HG03066 (cell line): Measurements from ENCODE around the gene TUFM.
"Not testable (repeated sequence)": the region's sequence is repeated elsewhere in the genome, so short reads cannot be mapped to it uniquely, and the experiment has no call there.

Experiments used
- ATAC-seq: cut with Tn5 transposase; IDR thresholded peaks from one replicate; pipeline ENCODE4 v1.9.1; 2021; ENCODE audit warnings: low read depth; ENCODE audit not compliant: unreplicated experiment

Gene TUFM

DNA sequence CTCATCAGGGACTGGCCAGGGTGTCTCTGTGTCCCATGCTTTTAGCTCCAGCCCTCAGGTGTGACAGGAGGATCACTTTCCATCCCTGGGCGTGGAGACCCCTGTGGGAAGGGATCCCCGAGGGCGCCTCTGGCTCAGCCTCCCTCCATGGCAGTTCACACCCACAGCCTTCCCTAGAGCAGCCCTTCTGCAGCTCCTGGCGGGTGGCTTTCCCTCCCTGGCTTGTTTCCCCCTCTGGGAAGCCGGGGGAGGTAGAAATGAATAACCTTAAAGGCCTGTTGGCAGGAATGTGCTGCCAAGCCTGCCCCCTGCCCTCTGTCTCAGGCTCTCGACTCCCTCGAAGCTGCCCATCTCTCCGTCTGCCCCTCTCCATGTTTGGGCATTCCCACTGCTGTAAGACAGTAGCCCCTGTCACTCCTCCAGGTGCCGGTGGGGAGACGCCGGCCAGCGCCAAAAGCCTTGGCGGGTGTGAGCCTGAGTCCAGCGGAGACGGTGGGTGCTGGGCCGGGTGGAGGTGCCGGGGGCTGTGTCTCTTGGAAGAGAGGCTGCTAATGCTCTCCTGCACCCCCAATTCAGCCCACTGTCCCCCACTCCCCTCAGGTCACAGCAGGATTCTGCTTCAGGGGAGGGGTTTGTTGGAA, 30.0 kb upstream of the TUFM start:
- no peak for ATAC-seq

DNA sequence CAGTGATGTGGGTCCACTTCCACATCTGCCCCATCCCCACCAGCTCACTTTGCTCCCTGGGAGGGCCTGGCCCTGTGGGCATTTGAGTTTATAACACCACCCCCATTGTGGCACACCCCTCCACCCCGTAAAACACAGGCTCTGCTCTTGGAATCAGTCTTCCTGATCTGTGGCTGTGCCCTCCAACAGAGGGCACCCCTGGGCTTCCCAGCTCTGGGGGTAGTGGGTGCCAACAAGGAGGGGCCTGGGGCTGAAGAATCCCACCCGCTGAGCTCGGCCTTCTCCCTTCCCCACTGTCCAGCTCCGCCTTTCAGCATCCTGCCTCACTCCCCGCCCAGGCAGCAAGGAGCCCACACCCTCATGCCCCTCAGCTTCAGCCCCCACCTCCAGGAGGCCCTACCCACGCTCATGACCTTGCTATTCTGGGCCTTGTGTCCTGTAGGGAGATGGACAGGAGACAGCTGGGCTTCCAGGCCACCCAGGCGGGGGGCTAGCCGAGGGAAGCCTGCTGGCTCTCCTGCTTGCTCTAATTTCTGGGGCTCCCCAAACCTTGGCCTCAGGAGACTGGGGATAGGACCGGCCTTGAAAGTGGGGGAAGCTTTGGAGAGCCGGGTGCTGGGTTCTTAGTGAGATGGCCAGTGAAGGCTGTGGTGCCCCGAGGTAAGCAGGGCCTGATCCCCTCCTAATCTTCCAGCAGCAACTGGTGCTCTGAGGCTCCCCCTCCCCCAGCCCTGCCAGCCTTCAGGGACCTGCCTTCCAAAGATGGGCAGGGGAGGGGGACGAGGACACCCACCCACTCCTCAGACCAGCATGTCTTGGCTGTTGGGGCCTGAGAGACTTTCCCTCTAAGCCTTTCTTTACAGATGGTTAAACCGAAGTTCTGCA, 29.2 kb upstream of the TUFM start:
- ATAC-seq = no peak

DNA sequence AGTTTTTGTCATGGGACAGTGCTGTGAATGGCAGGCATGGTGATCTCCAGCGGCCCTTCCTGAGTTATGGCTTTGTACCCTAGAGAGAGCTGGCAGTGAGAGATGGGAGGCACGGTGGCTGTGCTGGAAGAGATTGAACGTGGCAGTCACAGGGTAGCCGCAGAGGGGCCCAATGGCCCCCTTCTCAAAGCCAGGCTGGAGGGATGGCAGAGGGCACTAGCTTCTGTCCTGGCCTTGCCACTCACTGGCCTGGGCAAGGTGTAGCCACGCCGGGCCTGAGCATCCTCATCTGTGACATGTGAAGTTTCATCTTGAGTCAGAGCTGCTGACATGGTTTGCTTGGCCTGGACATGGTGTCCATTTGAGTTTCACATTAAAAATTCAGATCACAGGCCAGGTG, 28.3 kb upstream of the TUFM start:
- no peak for ATAC-seq

DNA sequence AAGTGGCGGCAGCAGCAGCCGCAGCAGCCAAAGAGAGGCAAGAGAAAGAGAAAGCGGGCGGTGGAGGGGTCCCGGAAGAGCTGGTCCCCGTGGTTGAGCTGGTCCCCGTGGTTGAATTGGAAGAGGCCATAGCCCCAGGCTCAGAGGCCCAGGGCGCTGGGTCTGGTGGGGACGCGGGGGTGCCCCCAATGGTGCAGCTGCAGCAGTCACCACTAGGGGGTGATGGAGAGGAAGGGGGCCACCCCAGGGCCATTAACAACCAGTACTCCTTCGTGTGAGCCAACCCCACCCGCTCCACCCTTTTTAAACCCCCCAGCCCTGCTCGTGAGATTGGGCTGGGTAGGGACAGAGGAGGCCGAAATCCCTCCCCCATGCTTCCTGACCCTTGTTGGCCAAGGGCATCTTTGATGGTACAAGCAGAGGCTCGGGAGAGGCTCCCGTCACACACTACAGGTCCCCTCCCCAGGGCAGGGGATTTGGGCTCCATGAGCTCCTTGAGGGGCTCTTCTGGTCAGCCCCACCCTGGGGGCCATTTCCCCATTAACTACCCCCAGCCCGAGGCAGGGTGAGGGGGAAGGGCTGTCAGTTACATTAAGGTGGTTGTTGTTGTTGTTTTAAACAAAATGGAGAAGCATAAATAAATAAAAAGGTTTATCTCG, 27.5 kb upstream of the TUFM start:
- ATAC-seq = no peak

DNA sequence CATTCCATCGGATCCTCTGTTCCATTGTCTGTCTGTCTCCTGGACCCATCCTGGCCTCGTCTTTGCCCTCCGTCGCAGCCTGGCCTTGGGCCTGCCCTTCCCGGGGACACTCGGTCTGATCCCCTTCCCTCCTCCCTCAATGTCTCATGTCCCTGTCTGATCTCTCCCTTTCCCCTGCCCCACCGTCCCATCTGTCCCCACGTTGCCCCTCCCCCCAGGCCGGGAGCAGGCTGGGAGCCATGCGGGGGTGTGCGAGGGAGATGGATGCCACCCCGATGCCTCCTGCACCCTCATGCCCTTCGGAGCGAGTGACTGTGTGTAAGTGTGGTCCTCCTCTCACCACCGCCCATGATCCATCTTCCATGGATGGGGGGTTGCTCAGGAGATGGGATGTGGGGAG, 26.8 kb upstream of the TUFM start:
- no peak for ATAC-seq

DNA sequence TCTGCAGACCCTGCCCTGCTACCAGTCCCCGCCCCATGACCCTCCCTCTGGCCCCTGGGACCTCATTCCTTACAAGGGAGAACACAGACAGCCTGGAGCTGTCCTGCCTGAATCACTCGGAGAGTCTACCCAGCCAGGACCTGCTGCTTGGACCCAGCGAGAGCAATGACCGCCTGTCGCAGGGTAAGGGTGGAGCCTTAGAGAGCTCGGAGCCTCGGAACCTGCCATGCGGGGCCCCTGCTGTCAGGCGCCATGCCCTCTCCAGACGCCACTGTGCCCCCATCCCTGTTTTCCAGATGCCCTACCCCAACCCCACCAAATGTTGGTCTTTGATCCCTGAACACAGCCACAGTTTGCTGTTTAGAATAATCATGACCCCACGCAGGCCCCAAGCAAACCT, 23.1 kb upstream of the TUFM start:
- ATAC-seq = no peak

DNA sequence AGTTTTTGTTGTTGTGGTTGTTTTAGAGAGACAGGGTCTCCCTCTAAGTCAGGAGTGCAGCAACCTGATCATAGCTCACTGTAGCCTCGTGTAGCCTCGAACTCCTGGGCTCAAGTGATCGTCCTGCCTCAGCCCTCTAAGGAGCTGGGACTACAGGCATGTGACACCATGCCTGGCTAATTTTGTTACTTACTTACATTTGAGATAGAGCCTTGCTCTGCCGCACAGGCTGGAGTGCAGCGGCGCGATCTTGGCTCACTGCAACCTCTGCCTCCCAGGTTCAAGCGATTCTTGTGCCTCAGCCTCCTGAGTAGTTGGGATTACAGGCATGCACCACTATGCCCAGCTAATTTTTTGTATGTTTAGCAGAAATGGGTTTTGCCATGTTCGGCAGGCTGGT, 21.5 kb upstream of the TUFM start:
- not testable (repeated sequence) for ATAC-seq

DNA sequence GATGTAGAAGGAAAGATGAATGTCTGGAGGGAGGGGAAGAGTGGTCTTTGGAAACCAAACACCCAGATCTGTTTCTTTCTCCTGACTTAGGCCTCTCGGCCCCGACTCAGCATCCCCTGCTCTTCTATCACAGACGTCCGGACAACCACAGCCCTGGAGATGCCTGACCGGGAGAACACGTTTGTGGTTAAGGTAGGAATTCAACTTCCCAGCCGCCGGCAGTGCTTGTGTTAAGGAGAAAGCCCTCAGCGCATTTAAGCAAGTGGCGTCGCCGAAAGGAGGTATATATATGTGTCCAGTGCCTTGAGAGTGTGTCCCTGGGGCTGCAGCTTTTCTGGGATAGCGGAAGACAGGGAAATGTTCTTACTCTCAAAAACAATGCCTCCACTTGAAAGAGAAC, 21.1 kb upstream of the TUFM start:
- no peak for ATAC-seq

DNA sequence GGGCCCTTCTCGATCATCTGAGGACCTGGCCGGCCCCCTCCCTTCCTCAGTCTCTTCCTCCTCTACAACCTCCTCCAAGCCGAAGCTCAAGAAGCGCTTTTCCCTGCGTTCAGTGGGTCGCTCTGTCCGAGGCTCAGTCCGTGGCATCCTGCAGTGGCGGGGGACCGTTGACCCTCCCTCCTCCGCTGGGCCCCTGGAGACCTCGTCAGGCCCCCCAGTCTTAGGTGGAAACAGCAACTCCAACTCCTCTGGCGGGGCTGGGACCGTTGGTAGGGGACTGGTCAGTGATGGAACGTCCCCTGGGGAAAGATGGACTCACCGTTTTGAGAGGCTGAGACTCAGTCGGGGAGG, 20.3 kb upstream of the TUFM start:
- ATAC-seq = no peak

DNA sequence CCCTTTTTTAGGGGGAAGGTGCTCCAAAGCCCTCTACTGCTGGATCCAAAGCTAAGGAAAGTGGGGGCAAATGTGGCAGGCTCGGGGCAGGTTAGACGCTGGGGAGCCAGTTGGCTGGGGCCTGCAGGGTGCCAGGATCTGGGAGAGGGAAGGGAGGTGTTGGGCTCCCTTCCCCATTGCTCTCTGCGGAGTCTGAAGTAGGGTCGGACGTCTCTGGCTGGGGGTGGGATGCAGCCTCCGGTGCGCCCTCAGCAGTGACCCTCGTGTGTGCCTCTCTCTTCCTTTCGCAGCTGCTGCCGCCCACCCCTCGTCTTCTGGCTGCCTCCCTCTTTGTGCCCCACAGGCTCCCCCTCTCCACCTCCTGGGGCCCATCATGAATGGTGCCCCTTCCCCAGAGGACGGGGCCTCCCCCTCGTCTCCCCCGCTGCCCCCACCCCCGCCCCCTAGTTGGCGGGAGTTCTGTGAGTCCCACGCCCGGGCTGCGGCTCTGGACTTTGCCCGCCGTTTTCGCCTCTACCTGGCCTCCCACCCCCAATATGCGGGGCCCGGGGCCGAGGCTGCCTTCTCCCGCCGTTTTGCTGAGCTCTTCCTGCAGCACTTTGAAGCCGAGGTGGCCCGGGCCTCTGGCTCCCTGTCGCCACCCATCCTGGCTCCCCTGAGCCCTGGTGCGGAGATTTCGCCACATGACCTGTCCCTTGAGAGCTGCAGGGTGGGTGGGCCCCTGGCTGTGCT, 19.7 kb upstream of the TUFM start:
- ATAC-seq = no peak

DNA sequence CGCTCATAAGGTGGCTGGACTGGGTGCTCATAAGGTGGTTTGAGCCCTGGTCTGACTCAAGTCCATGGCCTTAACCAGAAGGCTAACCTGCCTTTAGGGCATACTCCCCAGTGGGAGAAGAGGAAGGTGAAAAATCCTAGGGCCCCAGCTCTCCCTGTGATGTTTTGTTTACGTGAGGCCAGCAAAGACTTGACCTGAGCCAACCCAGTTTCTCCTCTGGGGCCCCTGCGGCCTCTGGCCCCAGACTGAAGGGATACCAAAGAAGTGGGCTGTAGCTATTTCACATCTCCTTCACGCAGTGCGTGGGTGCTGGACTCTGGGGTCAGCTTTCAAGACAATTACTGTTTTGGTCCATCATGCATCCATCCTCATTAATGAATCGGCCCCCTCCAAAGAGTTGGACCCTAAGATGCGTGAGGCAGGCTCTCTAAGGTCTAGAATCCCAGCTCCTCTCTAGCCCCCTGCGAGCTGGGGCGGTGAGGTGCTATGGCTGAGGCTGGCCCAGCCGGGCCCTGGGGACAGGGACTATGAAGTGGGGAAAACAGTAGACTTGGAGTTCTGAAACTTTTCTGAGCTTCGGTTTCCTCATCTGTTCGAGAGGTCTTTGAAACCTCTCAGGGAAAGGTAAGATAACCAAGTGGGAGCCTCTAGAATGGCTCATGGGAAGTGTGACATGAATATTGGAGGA, 19.0 kb upstream of the TUFM start:
- no peak for ATAC-seq

DNA sequence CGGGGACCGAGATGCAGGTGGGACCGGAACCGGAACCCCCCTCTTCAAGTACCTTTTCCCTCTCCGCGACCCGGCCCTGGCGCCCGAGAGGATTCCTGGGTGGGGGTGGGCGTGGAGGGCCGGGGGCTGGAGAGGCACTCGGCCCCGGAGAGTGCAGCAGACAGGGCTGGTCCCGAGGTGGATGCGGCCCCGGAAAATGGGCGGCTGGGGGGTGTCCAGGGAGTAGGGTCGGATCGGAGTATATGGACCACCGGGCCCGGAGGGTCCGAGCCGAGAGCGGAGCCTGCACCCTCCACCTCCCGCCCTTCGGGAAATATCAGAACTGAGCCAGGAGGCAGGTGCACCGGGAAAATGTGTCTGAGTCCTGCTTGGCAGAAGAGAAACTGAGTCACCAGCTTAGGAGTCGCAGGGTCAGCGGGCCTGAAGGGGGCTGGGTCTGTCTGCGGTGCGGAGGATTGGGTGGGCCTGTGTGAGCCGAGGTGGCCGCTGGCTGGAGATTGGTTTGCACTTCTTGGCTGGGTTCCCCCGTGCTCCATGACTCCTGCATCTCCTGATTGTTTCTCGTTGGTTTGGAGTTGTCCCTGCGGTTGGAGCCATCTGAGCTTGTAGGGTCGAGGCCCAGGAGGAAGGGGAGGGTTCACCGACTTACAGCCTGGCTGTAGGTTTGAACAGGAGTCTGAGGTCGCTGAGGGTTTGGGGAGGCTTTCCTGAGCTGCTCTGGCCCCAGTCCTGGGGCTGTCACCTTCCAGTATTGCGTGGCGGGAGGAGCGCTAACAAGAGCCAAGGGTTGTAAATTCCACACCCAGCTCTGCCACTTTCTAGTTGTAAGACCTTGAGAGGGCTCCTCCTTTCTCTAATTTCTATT, 18.0 kb upstream of the TUFM start:
- no peak for ATAC-seq

DNA sequence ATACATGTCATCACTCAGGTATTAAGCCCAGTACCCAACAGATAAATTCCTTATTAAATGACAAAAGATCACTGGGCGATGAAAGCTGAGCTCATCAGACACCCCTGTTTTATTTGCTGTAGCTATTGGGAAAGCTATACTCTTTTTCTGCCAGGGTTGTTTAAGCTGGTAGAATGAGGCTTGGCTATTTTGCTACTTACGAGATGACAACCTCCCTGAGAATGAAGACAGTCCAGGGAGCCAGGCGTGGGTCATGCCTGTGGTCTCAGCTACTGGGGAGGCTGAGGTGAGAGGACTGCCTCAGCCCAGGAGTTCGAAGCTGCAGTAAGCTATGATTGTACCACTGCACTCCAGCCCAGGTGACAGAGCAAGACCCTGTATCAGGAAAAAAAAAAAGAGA, 13.2 kb upstream of the TUFM start:
- ATAC-seq = no peak

DNA sequence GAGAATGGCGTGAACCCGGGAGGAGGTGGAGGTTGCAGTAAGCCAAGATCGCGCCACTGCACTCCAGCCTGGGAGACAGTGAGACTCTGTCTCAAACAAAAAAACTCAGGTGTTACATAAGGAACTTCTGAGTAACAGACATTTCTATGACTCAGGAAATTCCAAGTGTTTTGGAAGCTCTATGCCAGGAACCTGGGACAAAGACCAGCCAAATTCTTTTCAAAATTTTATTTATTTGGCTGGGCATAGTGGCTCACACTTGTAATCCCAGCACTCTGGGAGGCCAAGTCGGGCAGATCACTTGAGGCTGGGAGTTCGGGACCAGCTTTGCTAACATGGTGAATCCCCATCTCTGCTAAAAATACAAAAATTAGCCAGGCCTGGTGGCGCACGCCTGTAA, 12.3 kb upstream of the TUFM start:
- ATAC-seq = no peak

DNA sequence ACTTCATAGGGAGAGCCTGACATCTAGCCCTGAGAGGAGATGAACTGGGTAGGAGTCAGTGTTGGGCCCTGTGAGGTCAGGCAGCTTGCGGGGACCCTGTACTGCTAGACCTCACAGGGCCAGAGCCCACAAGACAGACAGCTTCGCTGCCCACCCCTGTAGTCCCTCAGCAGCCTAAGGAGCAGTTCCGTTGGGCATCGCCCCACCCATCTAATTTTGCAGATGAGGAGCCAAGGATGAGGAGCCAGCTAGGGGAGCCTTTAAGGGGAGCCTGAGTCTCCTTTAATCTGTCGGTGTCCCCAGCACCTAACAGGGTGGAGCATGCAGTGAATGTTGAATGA, 755 bp upstream of the TUFM start:
- no peak for ATAC-seq

DNA sequence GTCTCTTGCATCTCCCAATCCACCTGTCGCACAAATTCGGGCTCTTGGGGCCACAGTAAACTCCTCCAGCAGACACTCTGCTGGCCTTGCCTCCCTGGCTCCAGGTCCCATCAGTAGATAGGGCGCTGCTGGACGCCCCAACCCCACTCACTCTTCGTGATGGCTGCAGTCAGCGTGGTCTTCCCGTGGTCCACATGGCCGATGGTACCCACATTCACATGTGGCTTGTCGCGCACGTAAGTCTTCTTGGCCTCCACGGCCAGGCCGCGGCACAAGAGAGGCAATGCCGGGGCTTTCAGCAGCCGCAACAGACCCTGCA, 428 bp downstream of the TUFM start:
- no peak for ATAC-seq

DNA sequence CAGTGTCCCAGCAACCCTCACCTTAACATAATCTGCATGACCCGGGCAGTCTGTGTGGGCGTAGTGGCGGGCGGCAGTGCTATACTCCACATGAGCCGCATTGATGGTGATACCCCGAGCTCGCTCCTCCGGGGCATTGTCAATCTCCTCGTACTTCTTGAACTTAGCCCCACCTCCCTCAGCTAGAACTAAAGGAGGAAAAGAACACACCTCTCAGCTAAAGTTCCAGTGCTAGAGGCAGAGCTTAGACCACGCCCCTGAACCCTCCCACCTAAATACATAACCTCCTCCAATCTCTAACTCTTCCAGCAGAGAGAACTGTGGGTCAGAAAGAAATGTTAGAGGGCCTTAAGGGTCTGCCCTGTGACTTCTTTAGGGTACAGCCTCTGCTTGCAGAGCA, 855 bp downstream of the TUFM start:
- ATAC-seq = no peak

DNA sequence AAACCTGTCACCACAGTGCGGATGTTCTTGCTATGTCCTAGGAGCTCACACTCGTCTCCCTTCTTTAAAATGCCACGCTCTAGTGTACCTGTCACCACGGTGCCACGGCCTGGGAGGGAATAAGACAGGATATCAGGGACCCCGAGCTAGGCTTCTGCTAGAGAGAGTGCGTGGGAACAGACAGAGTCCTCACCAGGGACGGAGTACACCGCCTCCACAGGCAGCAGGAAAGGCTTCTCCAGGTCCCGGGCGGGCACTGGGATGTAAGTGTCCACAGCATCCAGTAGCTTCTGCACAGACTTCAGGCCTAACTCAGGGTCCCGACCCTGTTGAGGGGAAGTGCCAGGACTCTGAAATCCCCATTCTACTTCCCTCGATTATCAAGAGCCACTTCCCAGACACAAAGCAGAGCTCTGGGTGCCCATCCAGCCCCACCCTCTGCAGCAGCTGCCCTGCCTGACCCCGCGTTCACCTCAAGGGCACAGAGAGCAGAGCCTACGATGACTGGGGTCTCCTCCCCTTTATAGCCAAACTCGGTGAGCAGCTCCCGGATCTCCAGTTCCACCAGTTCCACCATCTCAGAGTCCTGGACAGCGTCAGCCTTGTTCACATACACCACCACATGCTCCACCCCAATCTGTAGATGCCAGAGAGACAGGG, 1.8 kb downstream of the TUFM start:
- no peak for ATAC-seq

DNA sequence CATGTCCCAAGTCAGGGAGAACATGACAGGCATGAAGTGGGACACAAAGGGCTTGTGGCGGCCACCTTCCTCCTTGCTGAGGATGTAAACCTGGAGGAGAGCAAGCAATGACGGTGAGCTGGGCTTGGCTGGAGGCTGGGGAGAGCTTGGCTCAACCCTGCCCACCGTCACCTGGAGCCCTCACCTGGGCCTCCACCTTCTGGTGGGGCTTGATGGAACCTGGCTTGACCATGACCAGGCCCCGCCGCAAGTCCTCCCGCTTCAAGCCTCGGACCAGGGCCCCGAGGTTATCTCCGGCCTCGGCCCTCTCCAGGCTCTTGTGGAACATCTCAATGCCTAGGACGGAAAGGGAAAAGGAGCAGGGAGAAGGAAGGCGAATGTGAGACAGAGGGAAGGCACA, 2.4 kb downstream of the TUFM start:
- ATAC-seq = no peak

DNA sequence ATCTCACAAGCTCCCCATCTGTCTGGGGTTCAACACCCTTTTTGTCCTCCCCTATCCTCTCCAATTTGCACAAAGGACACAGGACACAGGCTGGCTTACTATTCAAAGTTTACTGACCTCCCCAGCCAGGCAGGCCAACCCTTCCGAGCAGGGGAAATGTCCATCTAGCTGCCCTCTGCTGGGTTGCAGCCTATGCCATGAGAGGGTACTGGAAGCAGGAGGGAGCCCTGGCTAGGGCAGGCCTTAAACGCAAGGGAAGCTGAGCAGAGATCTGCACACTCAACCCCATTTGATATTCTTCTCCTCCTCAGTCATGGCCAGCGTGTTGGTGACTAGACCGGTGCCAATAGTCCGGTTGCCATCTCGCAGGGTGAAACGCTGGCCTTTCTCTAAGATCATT, 3.5 kb downstream of the TUFM start:
- ATAC-seq = no peak
